Fibroblast of lung (primary cell): ENCODE data around the gene IBTK. TPM values are rescaled to one million over a fixed set of nuclear protein-coding genes. Genes with fewer than 3 reads are reported as not detected.

Experiments used
- DNase-seq, 2 donors: peaks; one replicate each; pipeline versions ENCODE4 v3.0.0 to v3.0.0-alpha.2; 2010; ENCODE audit warnings: low read depth in 2 of 2
- H2AFZ ChIP-seq: 2 replicates; pipeline ENCODE4 v1.5.1; 2012; ENCODE audit warnings: low read length, control low read depth, inconsistent platforms
- H3K27ac ChIP-seq: 2 replicates; pipeline ENCODE4 v1.5.1; 2011; ENCODE audit warnings: low read length, control low read depth; ENCODE audit not compliant: insufficient read depth
- H3K27me3 ChIP-seq: 2 replicates; pipeline ENCODE4 v1.5.1; 2011; ENCODE audit warnings: mild to moderate bottlenecking, low read length; ENCODE audit not compliant: control insufficient read depth, insufficient read depth
- H3K36me3 ChIP-seq: 2 replicates; pipeline ENCODE4 v1.5.1; 2011; ENCODE audit warnings: low read length; ENCODE audit not compliant: control insufficient read depth, insufficient read depth
- H3K4me1 ChIP-seq: 2 replicates; pipeline ENCODE4 v1.5.1; 2011; ENCODE audit warnings: low read length; ENCODE audit not compliant: control insufficient read depth, insufficient read depth; ENCODE audit errors: extremely low read depth
- H3K4me2 ChIP-seq: 2 replicates; pipeline ENCODE4 v1.5.1; 2011; ENCODE audit warnings: low read length, control low read depth; ENCODE audit not compliant: insufficient read depth; ENCODE audit errors: extremely low read depth
- H3K4me3 ChIP-seq, 4 experiments: fragments of 200-600 bp in 1 of 4; sonication (generic) in 1 of 4; replicated peaks in 1 of 4; 2 replicates each; pipeline ENCODE4 v1.5.1; 2011 to 2016; ENCODE audit warnings: low read length in 4 of 4, low read depth in 3 of 4, mild to moderate bottlenecking in 3 of 4, control low read depth in 2 of 4, inconsistent platforms in 1 of 4, mixed read lengths in 1 of 4; ENCODE audit not compliant: insufficient read depth in 1 of 4; ENCODE audit errors: control extremely low read depth in 1 of 4
- H3K79me2 ChIP-seq: 2 replicates; pipeline ENCODE4 v1.5.1; 2012; ENCODE audit warnings: mild to moderate bottlenecking, low read length, inconsistent platforms; ENCODE audit not compliant: control insufficient read depth, insufficient read depth
- H3K9ac ChIP-seq: 2 replicates; pipeline ENCODE4 v1.5.1; 2011; ENCODE audit warnings: mild to moderate bottlenecking, low read length, control low read depth; ENCODE audit not compliant: insufficient read depth
- H3K9me3 ChIP-seq: 2 replicates; pipeline ENCODE4 v1.5.1; 2012; ENCODE audit warnings: low read depth, low read length; ENCODE audit not compliant: control insufficient read depth, insufficient read depth
- H4K20me1 ChIP-seq: 2 replicates; pipeline ENCODE4 v1.5.1; 2011; ENCODE audit warnings: low read length; ENCODE audit not compliant: control insufficient read depth, insufficient read depth; ENCODE audit errors: extremely low read depth
- CTCF ChIP-seq, 2 donors: IDR thresholded peaks in 1 of 2; conservative IDR thresholded peaks in 1 of 2; 1 replicate in 1 of 2; 2 replicates in 1 of 2; pipeline ENCODE4 v1.5.1; 2011 to 2012; ENCODE audit warnings: low read length in 2 of 2, control low read depth in 1 of 2, inconsistent platforms in 1 of 2, low read depth in 1 of 2, mild to moderate bottlenecking in 1 of 2
- EZH2 ChIP-seq: IDR thresholded peaks from 2 replicates; pipeline ENCODE4 v1.5.1; 2012; ENCODE audit warnings: low read length, control low read depth, mild to moderate bottlenecking; ENCODE audit errors: missing control alignments
- polyA plus RNA-seq, 2 donors: library from polyadenylated mRNA; depleted of rRNA in 1 of 2; stranded (reverse) in 1 of 2; unstranded in 1 of 2; fragments of >200 nt; gene quantifications; 2 replicates each; pipeline ENCODE4 v1.2.1, GENCODE V29; 2011 to 2012; ENCODE audit warnings: missing spikeins in 1 of 2
- total RNA-seq: library from RNA; depleted of rRNA; stranded (reverse); fragments of >200 nt; gene quantifications from 2 replicates; pipeline ENCODE4 v1.2.1, GENCODE V29; 2014

IBTK gene
- total and polyA plus RNA-seq, 2 donors (not counting 1 experiment from before 2014, with no cell fraction given): 36.0 to 66.9 TPM

- Histone ChIP-seq H3K9ac (no peak overlapping the region), H3K27ac (no peak overlapping the region), H3K27me3 (no peaks in the 10 kb centered on the region), H3K4me3 (no peak overlapping the region), H4K20me1 (no peaks in the 10 kb centered on the region), H3K36me3 (no peaks in the 10 kb centered on the region), H3K4me2 (no peak overlapping the region), H2AFZ (no peak overlapping the region), H3K4me1 (no peaks in the 10 kb centered on the region), H3K79me2 (no peaks in the 10 kb centered on the region), H3K9me3 (no peaks in the 10 kb centered on the region)
- DNase-seq: no peak
- no peak for TF ChIP-seq EZH2
- no peak for TF ChIP-seq CTCF (conservative IDR thresholded peaks at IDR 0.05 in 1 of 2, IDR thresholded peaks at IDR 0.05 in 1 of 2; ENCODE audit: low read depth in 1 of 2, low read length in 2 of 2)
Observed at GRCh38 chr6:82123632-82124031, 123.9 kb downstream of the IBTK start.

Other genes with a start within 250 kb of the IBTK start
- gene TPBG, start 116.1 kb upstream of the IBTK start, total RNA-seq: 24.9 and 31.0 TPM in 2 replicates
- gene TPBG, start 116.1 kb upstream of the IBTK start, polyA plus RNA-seq: 54.6 and 60.6 TPM in 2 replicates